ENCODE results near the gene FAM43B. TPM values are rescaled to one million over a fixed set of nuclear protein-coding genes. Genes with fewer than 3 reads are reported as not detected.

Gene FAM43B
- total and polyA plus RNA-seq, 10 of the 15 experiments (the other 5 are each of a cell fraction or from before 2014, with no cell fraction given) = not detected

- Histone ChIP-seq H3K4me3 (no peak overlapping the region), H3K36me3 (ENCODE audit: control insufficient read depth in 2 of 2, insufficient read depth in 2 of 2, low read length in 1 of 2) (no peaks in the 10 kb centered on the region), H3K27me3 (replicated peaks in 1 of 2; ENCODE audit: control insufficient read depth in 2 of 2, insufficient read depth in 2 of 2, low read length in 1 of 2) (peaks cover 3 to 7% of the 10 kb centered on the region in 2 experiments; a peak in 3 of 4 replicates), H3K4me1 (ENCODE audit: control insufficient read depth, insufficient read depth, low read length) (no peaks in the 10 kb centered on the region), H3K79me2 (ENCODE audit: control insufficient read depth, insufficient read depth, low read length) (no peaks in the 10 kb centered on the region), H3K9ac (ENCODE audit: control insufficient read depth, insufficient read depth, low read length) (no peak overlapping the region), H3K9me3 (replicated peaks; ENCODE audit: control insufficient read depth, insufficient read depth, low read length) (no peaks in the 10 kb centered on the region), H3K4me2 (ENCODE audit: control insufficient read depth, insufficient read depth) (no peak overlapping the region), H4K20me1 (ENCODE audit: control insufficient read depth, insufficient read depth) (no peaks in the 10 kb centered on the region), H3K27ac (ENCODE audit: control insufficient read depth, insufficient read depth) (no peak overlapping the region), H2AFZ (ENCODE audit: control insufficient read depth, low read depth, low read length) (no peak overlapping the region)
- CTCF ChIA-PET = no interaction called here
- POLR2A ChIA-PET = no interaction called here
- no TSS peak for BruUV-seq (replicated peaks)
- 40% methylated on average over 5 of the region's 5 CpGs for WGBS (ENCODE audit: insufficient coverage, insufficient replicate concordance, low lambda C conversion rate, missing lambda C conversion rate)
- DNase-seq (ENCODE audit: low read depth, low spot score) (no peak), ATAC-seq (no peak), FAIRE-seq (no peak)
- SMC1A ChIA-PET (ENCODE audit: uncharacterized antibody, unreplicated experiment) = no interaction called here
- RAD21 ChIA-PET (ENCODE audit: unreplicated experiment) = no interaction called here
- in situ Hi-C loops (cut with MboI) = no loop called here
- intact Hi-C loops (cut with micrococcal nuclease; ENCODE audit: unreplicated experiment) = no loop called here
- TF ChIP-seq EGR1 (IDR thresholded peaks at IDR 0.05; ENCODE audit: borderline replicate concordance in 1 of 2, low read depth in 2 of 2, low read length in 2 of 2) = no peak
- no peak for TF ChIP-seq EED (IDR thresholded peaks at IDR 0.05; ENCODE audit: low read depth)
- TF ChIP-seq ZBTB33 (IDR thresholded peaks at IDR 0.05) = no peak
- TF ChIP-seq MYB (IDR thresholded peaks at IDR 0.05; ENCODE audit: borderline replicate concordance, low read depth, low read length) = no peak
- no peak for TF ChIP-seq ZNF622 (IDR thresholded peaks at IDR 0.05)
These were observed 5.8 kb downstream of the FAM43B start for GRCh38 chr1:20558191-20558590.

GRCh38 chr1:20560966-20561365 lies 8.6 kb downstream of the FAM43B start:
- H2AFZ ChIP-seq (ENCODE audit: control insufficient read depth, low read depth, low read length) = no peak overlapping the region
- H3K4me2 ChIP-seq (ENCODE audit: control insufficient read depth, insufficient read depth) = no peak overlapping the region
- H3K4me3 ChIP-seq = no peak overlapping the region
- H3K9ac ChIP-seq (ENCODE audit: control insufficient read depth, insufficient read depth, low read length) = no peak overlapping the region
- 0% methylated on average over 1 of the region's 1 CpG for WGBS (ENCODE audit: insufficient coverage, insufficient replicate concordance, low lambda C conversion rate, missing lambda C conversion rate)
- no peaks in the 10 kb centered on the region; a peak in 2 of 4 replicates for H3K27me3 ChIP-seq (replicated peaks in 1 of 2; ENCODE audit: control insufficient read depth in 2 of 2, insufficient read depth in 2 of 2, low read length in 1 of 2)
- in situ Hi-C loops (cut with MboI) = no loop called here
- no peaks in the 10 kb centered on the region for H3K4me1 ChIP-seq (ENCODE audit: control insufficient read depth, insufficient read depth, low read length)
- ATAC-seq = no peak
- no peaks in the 10 kb centered on the region for H3K79me2 ChIP-seq (ENCODE audit: control insufficient read depth, insufficient read depth, low read length)
- no TSS peak for BruUV-seq (replicated peaks)
- ChIA-PET CTCF (no interaction called here), POLR2A (no interaction called here), SMC1A (ENCODE audit: uncharacterized antibody, unreplicated experiment) (no interaction called here), RAD21 (ENCODE audit: unreplicated experiment) (no interaction called here)
- intact Hi-C loops (cut with micrococcal nuclease; ENCODE audit: unreplicated experiment) = no loop called here
- FAIRE-seq = no peak
- H4K20me1 ChIP-seq (ENCODE audit: control insufficient read depth, insufficient read depth) = no peaks in the 10 kb centered on the region
- DNase-seq (ENCODE audit: low read depth, low spot score) = no peak
- no peak overlapping the region for H3K27ac ChIP-seq (ENCODE audit: control insufficient read depth, insufficient read depth)
- no peaks in the 10 kb centered on the region for H3K36me3 ChIP-seq (ENCODE audit: control insufficient read depth in 2 of 2, insufficient read depth in 2 of 2, low read length in 1 of 2)
- TF ChIP-seq USF1 (IDR thresholded peaks at IDR 0.05; ENCODE audit: borderline replicate concordance, extremely low read length, insufficient read depth, low read depth, low read length) (peak; percentile 6), ASH2L (IDR thresholded peaks at IDR 0.05; ENCODE audit: borderline replicate concordance, low read depth) (no peak)
- H3K9me3 ChIP-seq (replicated peaks; ENCODE audit: control insufficient read depth, insufficient read depth, low read length) = no peaks in the 10 kb centered on the region

Measured in GM12878 (cell line).